Measurements from ENCODE around the gene GASK1A.

- TF ChIP-seq CTCF (conservative IDR thresholded peaks at IDR 0.05 in 1 of 2, IDR thresholded peaks at IDR 0.05 in 1 of 2; ENCODE audit: low read depth in 1 of 2, low read length in 2 of 2) (no peak), EZH2 (IDR thresholded peaks at IDR 0.05; ENCODE audit: low read length, missing control alignments) (no peak)
Observed at GRCh38 chr3:43104039-43104438, 124.9 kb downstream of the GASK1A start.

Measured in fibroblast of lung (primary cell).